Upper lobe of right lung (tissue), 1 donor: ENCODE results near the gene TBC1D22B. TPM values are rescaled to one million over a fixed set of nuclear protein-coding genes. Genes with fewer than 3 reads are reported as not detected.
"Not testable (repeated sequence)": the region's sequence is repeated elsewhere in the genome, so short reads cannot be mapped to it uniquely, and the experiment has no call there.

Experiments
- ATAC-seq: fragments of 200-7000 bp; cut with Tn5 transposase; one replicate; pipeline ENCODE4 v1.9.1; 2020; ENCODE audit warnings: mild to moderate bottlenecking, moderate library complexity
- DNase-seq: peaks from one replicate; pipeline ENCODE4 v3.0.0-alpha.2; 2020
- H3K27ac ChIP-seq: fragments of 200-600 bp; one replicate; pipeline ENCODE4 v1.8.0; 2022
- H3K27me3 ChIP-seq: fragments of 200-600 bp; one replicate; pipeline ENCODE4 v1.8.0; 2022; ENCODE audit warnings: mild to moderate bottlenecking
- H3K36me3 ChIP-seq: fragments of 200-600 bp; one replicate; pipeline ENCODE4 v1.8.0; 2022
- H3K4me1 ChIP-seq: fragments of 200-600 bp; one replicate; pipeline ENCODE4 v1.8.0; 2022
- H3K4me3 ChIP-seq: fragments of 200-600 bp; one replicate; pipeline ENCODE4 v1.8.0; 2022; ENCODE audit warnings: mild to moderate bottlenecking
- H3K9me3 ChIP-seq: fragments of 200-600 bp; one replicate; pipeline ENCODE4 v1.8.0; 2022
- intact Hi-C: fragments of 100-400 bp; cut with DNase I; formaldehyde crosslinking; loops from one replicate; pipeline ENCODE4 v1.11.0; 2022
- total RNA-seq: library from RNA; stranded (reverse); fragmentation: NEBNext Ultra II Directional; extraction: Animal tissue kit (Norgen Biotek cat#: 25700); gene quantifications from one replicate; pipeline ENCODE4 v1.2.1, GENCODE V29; 2021
- TF ChIP-seq, protein P1 (sequence below): fragments of 200-600 bp; IDR thresholded peaks from one replicate; pipeline ENCODE4 v1.8.0; 2022; ENCODE audit warnings: antibody characterized with exemption
- donor health status: DM: no; HTN: yes; CAD: no; lungs with severe emphysema.

Gene TBC1D22B
- total RNA-seq, 1 donor from 2014 or later, result 12.4 TPM

DNA sequence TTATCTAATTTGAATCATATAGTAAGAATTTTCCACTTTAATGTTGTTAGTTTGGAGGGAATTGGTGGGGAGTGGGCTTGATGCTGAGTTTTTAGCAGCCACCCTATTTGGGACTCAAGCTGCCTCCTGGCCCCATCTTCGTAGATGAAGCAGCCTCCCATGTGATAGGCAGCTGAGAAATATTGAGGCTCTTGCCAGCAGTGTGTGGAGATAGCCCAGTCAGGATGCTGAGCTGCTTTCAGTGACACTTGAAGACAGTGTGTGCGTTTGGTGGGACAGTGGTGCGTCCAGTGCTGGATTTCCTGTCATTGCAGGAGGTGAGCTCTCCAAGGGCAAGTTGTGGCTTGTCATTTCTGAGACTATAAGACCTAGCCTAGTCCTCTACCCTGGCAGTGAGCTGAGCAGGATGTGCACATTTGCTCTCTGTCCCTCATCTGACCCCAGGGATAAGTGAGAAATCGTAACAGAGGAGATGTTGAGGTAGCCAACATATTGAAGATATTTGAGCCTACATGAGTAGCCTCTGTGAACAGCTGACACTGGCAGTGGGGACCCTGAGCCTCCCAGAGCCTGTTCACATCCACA is 48.4 kb downstream of the TBC1D22B start:
- ATAC-seq (no peak), DNase-seq (no peak)
- H3K27me3 ChIP-seq, result no peaks in the 10 kb centered on the region
- peaks cover 40% of the 10 kb centered on the region for H3K36me3 ChIP-seq
- H3K9me3 ChIP-seq, result no peaks in the 10 kb centered on the region
- intact Hi-C loops, result no loop called here
- H3K4me3 ChIP-seq, result no peak overlapping the region
- no peak overlapping the region for H3K27ac ChIP-seq
- TF ChIP-seq, protein P1, sequence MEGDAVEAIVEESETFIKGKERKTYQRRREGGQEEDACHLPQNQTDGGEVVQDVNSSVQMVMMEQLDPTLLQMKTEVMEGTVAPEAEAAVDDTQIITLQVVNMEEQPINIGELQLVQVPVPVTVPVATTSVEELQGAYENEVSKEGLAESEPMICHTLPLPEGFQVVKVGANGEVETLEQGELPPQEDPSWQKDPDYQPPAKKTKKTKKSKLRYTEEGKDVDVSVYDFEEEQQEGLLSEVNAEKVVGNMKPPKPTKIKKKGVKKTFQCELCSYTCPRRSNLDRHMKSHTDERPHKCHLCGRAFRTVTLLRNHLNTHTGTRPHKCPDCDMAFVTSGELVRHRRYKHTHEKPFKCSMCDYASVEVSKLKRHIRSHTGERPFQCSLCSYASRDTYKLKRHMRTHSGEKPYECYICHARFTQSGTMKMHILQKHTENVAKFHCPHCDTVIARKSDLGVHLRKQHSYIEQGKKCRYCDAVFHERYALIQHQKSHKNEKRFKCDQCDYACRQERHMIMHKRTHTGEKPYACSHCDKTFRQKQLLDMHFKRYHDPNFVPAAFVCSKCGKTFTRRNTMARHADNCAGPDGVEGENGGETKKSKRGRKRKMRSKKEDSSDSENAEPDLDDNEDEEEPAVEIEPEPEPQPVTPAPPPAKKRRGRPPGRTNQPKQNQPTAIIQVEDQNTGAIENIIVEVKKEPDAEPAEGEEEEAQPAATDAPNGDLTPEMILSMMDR, result no peak
- H3K4me1 ChIP-seq, result peaks cover 7% of the 10 kb centered on the region

DNA sequence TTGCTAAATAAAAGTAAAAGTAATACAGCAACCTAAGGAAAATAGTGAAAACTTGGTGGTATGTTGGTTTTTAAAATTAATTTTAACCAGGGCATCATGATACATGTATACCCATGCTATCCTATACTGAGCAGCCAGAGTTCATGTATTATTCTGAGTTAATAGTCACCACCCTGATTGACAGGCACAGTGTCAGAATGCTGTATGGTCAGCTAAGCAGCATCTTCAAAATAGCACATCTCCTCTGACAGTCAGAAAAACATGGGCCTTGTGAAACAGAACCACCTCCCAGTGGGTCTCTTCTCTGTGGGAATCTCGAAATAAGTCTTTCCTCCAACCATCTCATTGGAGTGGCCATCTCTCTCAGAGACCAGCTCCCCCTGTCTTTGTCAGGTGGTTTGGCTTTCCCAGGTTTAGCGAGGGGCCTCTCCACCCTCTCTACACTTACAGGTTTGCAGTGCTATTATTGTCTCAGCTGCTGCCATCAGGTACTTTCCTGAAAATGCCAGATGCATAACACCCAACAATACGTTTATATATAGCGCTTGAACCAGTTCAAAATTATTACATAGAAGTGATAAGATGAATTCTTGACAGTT is 49.2 kb downstream of the TBC1D22B start:
- no peaks in the 10 kb centered on the region for H3K9me3 ChIP-seq
- H3K36me3 ChIP-seq, result peaks cover 34% of the 10 kb centered on the region
- intact Hi-C loops, result no loop called here
- DNase-seq, result no peak
- peaks cover 7% of the 10 kb centered on the region for H3K4me1 ChIP-seq
- H3K4me3 ChIP-seq, result no peak overlapping the region
- no peak overlapping the region for H3K27ac ChIP-seq
- no peaks in the 10 kb centered on the region for H3K27me3 ChIP-seq
- TF ChIP-seq, protein P1, result no peak
- no peak for ATAC-seq

DNA sequence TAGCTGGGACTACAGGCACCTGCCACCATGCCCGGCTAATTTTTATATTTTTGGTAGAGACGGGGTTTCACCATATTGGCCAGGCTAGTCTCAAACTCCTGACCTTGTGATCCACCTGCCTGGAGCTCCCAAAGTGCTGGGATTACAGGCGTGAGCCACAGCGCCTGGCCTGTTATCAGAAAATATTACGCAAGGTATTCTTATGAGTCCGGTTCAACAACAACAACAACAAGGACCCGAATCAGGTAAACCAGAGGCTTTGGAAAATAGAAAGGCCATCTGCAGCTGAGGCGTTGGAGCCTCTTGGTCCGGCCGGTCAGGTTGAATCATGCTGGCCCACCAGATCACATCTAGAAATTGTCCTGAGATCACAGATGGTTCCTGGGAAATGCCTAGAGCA is 49.9 kb downstream of the TBC1D22B start:
- H3K27me3 ChIP-seq, intact Hi-C loops, H3K27ac ChIP-seq, H3K4me1 ChIP-seq, DNase-seq, H3K4me3 ChIP-seq, ATAC-seq, H3K9me3 ChIP-seq: not testable (repeated sequence)
- H3K36me3 ChIP-seq, result peaks cover 26% of the 10 kb centered on the region

DNA sequence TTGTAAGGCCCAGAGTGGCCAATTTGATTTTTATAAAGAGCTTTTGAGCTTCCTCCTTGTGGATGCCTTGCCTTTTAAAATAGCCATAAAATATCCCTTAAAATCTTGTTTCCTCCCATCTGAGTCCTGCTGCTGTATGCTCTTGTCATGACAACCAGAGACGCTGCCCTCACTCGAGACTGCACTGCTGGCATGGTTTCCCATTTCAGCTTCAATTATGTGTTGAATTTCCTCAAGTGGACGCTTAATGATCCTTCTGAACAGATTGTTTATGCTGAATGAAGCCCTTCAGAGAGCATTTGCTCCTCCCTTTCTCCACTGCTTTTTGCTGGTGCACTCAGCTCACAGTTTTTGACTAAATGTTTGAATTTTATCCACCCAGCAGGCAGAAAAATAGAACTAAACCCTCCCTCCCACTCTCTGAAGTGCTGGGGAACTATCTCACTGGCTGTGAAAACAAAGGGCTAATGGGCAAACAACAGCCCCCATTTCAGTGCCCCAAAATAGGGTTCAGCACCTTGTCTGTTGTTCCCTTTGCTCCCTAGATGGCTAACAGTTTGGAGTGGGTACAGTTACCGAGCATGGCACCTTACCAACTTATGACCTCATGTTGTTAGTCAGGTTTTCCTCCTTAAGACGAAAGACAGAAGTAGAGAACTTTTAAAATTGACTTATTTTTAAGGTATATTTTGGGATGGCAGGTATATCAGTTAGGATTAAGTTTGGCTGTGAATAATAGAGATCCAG is 50.7 kb downstream of the TBC1D22B start:
- TF ChIP-seq, protein P1, result no peak
- H3K27ac ChIP-seq, result no peak overlapping the region
- peaks cover 7% of the 10 kb centered on the region for H3K4me1 ChIP-seq
- no peaks in the 10 kb centered on the region for H3K27me3 ChIP-seq
- ATAC-seq, result peak; percentile 62
- intact Hi-C loops, result no loop called here
- H3K9me3 ChIP-seq, result no peaks in the 10 kb centered on the region
- no peak overlapping the region for H3K4me3 ChIP-seq
- DNase-seq, result no peak
- peaks cover 24% of the 10 kb centered on the region for H3K36me3 ChIP-seq

DNA sequence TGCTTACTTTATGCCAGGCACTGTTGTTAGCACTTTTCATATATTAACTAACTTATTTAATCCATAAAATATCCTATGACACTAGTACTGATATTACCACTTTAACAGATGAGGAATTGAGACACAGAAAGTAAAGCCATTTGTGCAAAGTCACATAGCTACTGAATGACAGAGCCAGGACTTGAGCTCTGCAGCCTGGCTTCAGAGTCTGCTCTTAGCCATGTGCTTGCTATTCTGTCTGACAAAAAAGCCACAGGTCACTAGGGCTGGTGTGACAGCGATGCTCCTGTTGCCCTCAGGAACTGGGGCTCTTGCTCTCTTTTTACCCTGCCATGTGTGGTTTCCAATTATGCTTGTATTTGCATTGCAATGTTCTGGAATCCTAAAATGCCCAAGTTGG is 51.5 kb downstream of the TBC1D22B start:
- ATAC-seq (no peak), DNase-seq (no peak)
- Histone ChIP-seq H3K4me3 (no peak overlapping the region), H3K36me3 (peaks cover 24% of the 10 kb centered on the region), H3K27ac (no peak overlapping the region), H3K4me1 (peaks cover 7% of the 10 kb centered on the region), H3K9me3 (no peaks in the 10 kb centered on the region), H3K27me3 (no peaks in the 10 kb centered on the region)
- intact Hi-C loops, result no loop called here
- TF ChIP-seq, protein P1, result no peak

DNA sequence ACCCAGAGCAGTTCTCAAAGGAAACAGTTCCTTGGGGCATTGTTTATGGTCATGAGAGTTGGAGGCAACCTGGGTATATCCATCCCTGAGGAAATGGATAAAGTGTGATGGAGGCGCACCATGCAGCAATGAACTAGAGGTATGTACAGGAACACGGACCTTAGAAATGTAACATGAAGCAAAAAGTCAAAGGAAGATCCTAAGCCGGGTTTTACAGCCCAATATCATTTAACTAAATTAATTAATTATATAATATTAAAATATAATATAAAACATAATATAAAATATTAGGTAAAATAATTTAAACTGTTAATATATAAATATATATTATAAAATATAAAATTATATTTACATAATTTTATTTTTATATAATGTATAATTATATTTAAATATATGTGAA is 52.1 kb downstream of the TBC1D22B start:
- Histone ChIP-seq H3K4me1 (peaks cover 7% of the 10 kb centered on the region), H3K27me3 (no peaks in the 10 kb centered on the region), H3K4me3 (no peak overlapping the region), H3K36me3 (peaks cover 22% of the 10 kb centered on the region), H3K27ac (no peak overlapping the region), H3K9me3 (no peaks in the 10 kb centered on the region)
- ATAC-seq (no peak), DNase-seq (no peak)
- TF ChIP-seq, protein P1, result no peak
- intact Hi-C loops, result no loop called here
